CMK (cell line): Measurements from ENCODE around the gene MEOX2.
A peak's percentile ranks its signal among the peaks of the same experiment; 100 is the strongest.

ENCODE experiments used
- DNase-seq: peaks from one replicate; pipeline ENCODE4 v3.0.0-alpha.2; 2010; ENCODE audit warnings: low read depth

MEOX2 gene

DNA sequence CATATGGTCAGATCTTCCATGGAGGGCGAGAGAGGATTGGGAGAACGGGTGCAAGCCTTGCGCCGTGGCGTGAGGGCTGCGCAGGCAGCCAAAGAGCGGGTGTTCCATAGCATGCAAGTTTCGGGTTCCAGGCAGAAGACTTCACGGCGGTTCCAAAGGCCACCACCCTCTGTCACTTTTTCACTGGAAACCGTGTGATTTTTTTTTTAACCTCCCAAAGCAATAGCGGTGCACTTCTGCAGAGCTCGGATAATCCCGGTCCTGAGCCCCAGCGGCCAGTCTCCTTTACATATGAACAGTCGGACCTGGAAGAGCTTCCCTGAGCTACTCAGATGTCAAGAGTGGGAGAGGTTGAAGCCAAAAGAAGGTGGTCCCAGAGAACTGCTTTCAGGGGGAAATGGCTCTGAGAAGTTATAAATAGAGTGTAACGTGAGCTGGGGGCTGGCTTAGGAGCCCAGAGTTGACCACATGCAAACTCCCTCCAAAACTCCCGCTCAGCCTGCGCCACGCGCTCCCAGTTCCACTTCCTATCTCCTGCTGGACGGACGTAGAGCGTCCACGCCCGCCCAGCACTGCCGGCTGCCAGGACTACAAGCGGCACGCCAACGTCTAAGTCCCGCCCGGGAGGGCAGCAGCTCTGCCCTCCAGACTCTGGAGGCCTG is at the start of gene MEOX2:
MEOX2 (minus strand) TSS at position 389 of the 662 bp plus-strand sequence; CDS start at position 108, 281 bp downstream.
- no peak for DNase-seq

- DNase-seq: no peak
Observed at GRCh38 chr7:15729746-15730145, 43.3 kb upstream of the MEOX2 start.

DNA sequence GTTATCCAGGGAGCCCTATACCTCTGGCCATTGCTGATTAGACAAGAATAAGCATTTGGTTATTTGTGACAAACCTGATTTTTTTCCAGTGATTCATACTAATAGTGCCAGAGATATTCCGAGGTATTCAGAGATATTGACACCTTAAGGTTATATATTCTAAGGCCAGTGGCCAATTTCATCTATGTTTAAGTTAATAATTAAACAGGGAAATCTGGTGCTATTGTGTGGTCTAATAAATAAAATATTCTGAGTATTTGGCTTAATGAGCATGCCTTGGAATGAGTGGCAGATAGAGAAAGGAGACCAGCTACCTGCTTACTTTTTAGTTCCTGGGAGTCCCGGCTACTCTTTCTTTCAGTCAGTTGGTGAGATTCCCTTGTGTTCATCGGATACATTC is 38.6 kb upstream of the MEOX2 start:
- DNase-seq: no peak

DNA sequence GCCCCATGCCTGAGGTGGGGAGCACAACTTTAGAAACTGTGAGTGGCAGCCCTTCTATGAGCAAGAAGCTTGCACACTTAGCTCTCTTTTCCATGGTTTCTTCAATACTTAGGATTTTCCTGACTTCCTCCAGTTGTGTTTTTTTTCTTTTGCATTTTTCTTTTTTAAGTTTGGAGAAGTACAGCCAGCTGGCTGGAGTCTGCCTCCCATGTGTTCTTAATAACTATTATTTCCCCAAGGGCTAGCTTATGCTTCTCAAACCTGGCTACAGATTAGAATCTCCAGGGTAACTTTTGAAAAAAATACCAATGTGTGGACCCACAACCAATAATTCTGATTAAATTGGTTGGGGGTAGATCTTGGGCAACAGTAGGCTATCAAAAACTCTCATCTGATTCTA is 37.4 kb upstream of the MEOX2 start:
- no peak for DNase-seq

DNA sequence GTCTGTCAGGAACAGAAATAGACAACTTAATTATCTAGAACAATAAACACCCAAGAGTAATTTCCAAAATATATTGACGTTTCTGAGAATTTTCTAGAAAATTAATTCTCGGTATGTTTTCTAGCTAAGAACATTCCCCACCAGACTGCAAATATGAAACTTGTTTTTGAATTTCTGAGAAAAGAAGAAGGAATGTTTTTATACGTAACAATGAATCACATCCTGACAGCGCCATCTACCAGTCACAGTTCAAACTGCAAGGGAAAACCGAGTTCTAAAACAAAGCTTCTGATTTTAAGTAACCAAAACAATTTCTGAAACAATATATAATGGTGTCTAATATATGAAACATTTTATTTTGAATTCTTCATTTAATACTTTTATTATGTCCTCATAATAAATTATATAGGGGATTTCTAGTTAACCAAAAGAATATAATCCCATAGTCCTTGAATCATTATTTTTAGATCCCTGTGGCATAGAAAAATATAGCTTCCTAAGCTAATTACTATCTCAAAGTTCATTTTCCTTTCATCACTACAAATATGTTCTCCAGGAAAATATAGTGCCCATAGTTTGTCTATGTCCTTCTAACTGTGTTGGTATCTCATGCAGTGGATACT is 34.5 kb upstream of the MEOX2 start:
- DNase-seq: peak; percentile 9

DNA sequence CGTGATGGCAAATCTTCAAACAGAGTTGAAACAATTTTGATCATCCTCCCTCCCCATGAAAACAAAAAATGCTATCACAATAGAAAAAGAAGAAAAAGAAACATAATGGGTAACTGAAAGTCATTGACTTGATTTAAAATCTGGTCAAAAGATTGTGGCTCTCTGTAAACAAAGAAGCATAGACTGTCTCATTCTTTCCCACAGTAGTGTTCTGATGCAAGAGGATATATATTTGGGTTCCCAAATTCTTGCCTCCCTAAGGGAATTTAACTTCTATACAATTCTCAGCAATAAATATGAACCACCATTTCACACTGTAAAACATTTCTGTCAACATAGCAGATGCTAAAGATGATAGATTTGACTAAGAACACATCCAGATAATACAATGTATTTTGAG is 32.8 kb upstream of the MEOX2 start:
- no peak for DNase-seq

- DNase-seq: no peak
Observed at GRCh38 chr7:15715435-15715834, 29.0 kb upstream of the MEOX2 start.

DNA sequence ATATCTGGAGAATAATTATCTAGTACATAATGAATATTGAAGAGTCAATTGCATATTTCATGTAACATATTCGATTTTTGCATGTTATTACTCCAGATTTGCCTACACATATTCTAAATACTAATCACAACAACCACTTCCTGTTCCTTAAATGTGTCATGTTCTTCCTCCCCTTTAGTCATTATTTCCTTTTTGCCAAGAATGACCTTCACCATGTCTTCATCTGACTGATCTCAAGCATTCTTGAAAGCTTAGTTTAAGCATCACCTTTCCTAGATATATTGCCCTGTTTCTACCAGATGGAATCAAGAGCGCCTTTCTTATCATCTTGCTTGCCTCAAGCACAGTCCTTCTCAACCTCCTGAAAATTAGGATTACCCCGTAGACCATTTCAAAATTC is 23.5 kb upstream of the MEOX2 start:
- no peak for DNase-seq

DNA sequence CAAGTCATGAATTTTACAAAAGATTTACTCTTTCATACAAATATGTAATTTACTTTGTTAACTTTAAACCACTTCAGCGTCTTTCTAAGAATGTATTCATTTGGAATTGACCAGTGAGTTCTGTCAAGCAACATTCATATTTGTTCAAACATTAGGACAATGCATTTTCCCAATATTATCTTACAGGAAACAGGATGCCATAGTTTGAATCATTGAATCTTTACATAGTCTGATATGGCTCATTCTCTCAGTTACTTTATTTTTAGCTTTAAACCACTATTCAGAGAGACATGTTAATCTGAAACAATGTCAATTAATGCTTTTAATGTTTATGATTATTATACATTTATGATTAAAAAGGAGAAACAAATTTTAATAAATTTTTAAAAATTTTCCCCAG is 21.1 kb upstream of the MEOX2 start:
- DNase-seq: no peak

- no peak for DNase-seq
Observed at GRCh38 chr7:15703732-15704131, 17.2 kb upstream of the MEOX2 start.

- no peak for DNase-seq
Observed at GRCh38 chr7:15692501-15693020, 6.1 kb upstream of the MEOX2 start.

GRCh38 chr7:15688911-15689310 is 2.4 kb upstream of the MEOX2 start:
- DNase-seq: no peak

DNA sequence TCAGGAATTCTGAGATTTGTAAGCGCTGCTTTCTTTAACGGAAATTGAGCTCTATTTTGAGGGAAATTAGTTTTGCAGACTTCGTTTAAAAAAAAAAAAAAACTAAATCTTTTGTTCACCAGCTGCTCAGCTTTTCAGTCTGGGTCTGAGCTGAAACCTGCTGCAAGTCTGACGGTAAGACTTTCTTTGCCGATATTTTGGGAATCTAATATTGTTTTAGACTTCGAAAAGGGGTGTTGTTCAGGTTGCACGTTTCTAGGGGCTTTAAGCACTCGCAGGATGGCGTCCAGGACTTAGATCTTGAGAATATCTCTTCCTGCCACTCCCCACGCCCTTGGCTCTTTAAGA is 1.8 kb upstream of the MEOX2 start:
- DNase-seq: no peak

GRCh38 chr7:15687546-15688278 is 1.2 kb upstream of the MEOX2 start:
- no peak for DNase-seq

DNA sequence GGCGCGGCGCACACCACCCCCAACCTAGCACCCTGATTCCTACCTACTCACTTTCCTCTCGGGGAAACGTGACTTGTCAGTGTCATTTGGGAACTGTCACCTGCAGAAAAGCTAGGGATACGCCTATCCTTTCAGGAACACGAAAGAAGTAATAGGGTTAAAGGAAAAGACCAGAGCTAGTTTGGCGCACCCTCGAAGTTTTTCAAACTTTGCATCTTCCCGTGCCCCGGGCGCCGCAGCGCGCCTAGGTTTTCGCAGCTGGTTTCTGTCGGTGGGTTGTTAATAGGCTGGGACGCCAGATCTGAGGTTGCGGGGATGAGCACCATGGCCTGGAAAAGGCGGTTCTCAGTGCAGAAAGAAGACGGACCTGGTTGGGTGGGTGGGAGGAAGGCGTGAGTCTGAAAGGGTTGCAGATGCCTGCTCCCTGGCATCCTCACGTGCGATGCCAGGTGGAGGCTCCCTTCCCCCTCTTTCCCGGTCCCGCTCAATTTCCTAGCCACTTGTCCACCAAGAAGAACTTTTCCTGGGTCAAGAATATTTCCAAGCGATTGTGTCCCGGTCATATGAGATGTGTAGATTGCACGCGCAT is 568 bp upstream of the MEOX2 start:
- no peak for DNase-seq

- no peak for DNase-seq
Observed at GRCh38 chr7:15685358-15686294, 857 bp downstream of the MEOX2 start.

GRCh38 chr7:15684871-15685270 is 1.6 kb downstream of the MEOX2 start:
- no peak for DNase-seq

DNA sequence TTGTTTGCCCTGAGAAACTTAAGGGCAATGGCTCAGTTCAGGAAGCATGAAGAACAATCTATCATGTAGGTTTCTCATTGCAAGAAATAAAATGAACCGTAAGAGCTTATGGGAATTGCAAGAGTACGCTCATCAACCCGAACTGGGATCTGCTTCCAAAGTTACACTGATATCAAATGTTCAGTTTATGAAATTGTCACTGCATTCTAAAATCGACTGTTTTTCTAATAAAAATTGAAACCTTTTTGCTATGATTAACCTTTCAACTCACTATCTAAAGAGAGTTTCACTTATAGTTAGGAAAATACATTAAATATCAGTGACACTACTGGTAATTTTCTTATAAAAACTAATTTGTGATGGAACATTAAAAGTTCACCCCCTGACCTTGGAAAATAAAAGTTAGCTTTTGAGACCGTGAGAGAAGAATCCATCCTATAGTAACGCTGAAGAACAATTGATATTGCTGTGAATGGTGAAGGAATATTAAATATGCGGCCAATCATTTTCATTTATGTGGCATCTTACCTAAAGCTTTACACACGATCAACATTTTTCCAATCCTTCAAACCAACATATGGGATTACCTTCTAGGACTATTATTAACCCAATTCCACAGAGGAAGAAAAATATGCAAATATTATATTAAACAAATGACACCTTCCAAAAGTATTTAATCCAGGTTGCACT is 2.2 kb downstream of the MEOX2 start:
- no peak for DNase-seq

GRCh38 chr7:15682751-15683245 is 3.7 kb downstream of the MEOX2 start:
- DNase-seq: no peak

DNA sequence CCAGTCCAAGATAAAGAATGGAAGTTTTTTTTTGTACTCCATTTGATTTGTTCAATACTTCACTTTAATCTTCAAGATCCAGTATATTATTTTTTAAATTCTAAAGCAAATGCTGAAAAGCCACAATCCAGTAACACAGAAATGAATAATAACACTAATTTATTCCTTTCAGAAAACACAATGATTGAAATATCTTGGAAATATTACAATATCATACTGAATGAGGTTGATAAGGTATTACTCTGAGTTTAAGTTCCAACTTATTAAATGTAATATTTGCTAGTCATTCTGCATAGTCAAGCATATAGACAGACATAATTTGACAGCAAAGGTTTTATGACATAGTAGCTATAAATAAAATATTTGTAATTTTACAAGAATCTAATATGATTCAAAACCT is 4.4 kb downstream of the MEOX2 start:
- no peak for DNase-seq

DNA sequence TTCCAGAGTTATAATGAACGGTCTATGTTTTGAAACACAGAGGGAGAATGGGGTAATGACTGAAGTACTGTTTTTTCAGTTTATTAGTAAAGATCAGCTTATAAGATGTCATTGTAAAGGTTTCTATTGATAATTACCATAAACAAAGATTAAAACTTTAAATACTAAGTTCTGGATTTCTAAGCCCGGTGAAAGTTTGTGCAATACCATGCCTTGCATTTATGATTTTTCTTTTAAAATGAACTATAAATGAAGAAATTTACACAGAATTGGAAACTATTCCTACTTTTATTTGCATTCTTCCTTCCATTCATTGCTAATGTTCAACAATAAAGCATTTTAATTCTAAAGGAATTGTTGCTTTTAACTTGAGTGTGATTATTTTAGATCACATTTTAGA is 4.9 kb downstream of the MEOX2 start:
- no peak for DNase-seq
